HG03045 (cell line): Measurements from ENCODE around the gene MCRIP2.

ENCODE experiments used
- ATAC-seq: cut with Tn5 transposase; IDR thresholded peaks from one replicate; pipeline ENCODE4 v1.9.1; 2021; ENCODE audit warnings: mild to moderate bottlenecking, moderate library complexity; ENCODE audit not compliant: unreplicated experiment

Gene MCRIP2

DNA sequence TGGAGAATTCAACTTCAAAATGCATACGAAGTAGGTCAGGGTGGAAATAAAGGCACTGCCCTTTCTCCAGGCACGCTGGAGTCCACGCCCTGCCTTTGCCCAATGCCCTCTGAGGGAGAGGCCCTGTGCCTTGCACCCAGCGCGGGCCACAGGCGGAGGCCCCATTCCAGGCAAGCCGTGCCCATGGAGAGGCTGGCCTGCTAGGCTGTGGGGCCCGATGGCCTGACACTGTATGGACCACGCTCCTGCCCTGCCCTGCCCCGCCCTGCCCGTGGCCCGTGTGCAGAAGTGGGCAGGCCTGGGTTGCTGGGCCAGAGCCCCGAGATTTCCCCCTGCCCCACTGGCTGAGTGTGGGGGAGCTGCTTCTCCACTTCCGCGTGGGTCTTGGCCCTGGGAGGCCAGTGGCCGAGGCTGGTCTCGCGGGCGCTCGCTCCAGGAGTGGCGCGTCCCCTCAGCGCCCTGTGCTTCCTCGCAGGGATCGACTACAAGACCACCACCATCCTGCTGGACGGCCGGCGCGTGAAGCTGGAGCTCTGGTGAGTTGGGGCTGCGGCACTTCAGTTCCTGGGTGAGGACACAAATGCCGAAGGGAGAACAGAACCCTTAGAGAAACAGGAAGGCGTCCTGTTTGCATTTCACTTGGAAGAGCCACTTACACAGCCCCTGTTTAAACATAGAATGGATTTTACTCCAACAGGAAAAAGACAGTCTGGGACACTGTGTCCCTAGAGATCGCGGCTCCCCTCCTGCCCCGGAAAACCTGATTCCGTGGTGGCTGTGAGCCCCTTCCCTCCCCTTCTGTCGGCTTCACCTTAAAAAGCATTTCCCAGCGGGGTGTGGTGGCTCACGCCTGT, 24.7 kb upstream of the MCRIP2 start:
- ATAC-seq, result no peak

DNA sequence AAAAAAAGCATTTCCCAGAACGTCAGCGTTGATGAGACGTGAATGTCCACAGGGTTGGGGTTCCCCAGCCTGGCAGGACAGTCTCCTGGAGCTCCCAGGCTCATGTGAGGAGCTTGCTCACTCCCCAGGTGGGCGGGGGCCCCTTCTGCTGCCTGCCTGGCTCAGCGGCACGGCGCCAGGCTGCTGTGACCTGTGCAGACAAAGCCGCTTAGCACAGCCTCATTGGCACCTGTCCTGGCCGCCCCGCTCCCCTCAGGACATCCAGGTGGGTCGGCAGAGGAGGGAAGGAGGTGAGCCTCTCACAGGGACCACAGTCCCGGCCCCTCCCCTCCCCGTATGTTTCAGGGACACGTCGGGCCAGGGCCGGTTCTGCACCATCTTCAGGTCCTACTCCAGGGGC, 23.8 kb upstream of the MCRIP2 start:
- ATAC-seq, result no peak

GRCh38 chr16:619476-620100, 22.0 kb upstream of the MCRIP2 start:
- no peak for ATAC-seq

- no peak for ATAC-seq
Measured at GRCh38 chr16:620700-621525, 20.7 kb upstream of the MCRIP2 start.

GRCh38 chr16:621526-622105, 20.0 kb upstream of the MCRIP2 start:
- ATAC-seq, result no peak

GRCh38 chr16:622920-623280, 18.7 kb upstream of the MCRIP2 start:
- no peak for ATAC-seq

DNA sequence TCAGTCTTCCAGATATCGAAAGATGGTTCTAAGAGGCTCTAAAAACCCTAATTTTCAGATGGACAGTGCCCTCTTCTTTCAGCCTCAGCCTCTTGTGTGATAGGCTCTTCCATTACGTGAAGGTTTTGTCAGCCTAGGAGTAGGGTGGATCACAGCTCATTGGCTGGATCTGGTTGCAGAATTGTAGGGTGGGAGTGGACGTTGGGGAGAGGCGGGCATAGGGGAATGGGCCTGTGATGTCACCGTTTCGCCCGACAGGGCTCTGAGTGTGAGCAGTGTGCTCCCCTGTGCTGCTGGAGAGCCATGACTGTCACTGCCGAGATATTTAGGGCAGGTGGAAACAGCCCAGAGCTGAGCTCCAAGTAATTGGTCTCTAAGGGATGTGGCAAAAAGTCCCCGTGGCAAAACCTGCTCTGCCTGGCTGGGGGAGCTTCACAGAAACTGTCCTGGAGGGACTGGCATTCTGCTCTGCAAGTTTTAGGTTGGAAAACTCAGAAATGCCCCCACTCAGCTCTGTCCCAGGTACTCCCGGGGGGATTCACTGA, 17.0 kb upstream of the MCRIP2 start:
- ATAC-seq, result no peak

DNA sequence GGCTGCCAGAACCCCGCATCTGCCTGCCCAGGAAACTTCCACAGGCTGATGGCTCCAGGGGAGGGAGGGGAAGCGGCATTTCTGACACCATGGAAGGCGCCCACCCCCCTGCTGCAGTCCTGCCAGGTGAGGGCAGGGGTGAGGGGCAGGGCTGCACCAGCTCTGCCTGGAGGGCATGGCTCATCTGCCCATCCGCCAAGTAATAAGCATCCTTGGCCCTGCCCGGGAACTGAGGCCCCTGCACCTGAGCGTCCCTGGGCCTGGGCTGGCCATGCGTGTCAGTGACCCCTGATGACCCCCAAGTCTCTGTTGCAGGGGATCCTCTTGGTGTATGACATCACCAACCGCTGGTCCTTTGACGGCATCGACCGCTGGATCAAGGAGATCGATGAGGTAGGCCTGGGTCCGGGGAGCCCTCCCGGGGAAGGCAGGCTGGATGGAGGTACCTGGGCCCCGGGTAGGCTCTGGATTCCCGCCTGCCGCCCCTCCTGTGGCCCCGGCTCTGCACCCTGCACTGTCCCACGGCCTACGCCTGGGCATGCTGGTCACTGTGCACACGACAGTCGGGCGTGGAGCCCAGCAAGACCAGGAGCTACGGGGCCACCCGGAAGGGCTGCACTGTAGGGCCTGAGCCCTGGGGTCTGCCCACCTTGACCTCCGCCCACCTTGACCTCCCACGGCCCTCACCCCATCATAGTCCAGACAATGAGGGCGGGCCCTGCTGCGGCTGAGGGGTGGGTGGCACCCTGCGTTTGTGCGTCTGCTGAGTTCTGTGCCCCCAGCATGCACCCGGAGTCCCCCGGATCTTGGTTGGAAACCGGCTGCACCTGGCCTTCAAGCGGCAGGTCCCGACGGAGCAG, 16.3 kb upstream of the MCRIP2 start:
- ATAC-seq, result no peak

GRCh38 chr16:625977-626765, 15.5 kb upstream of the MCRIP2 start:
- ATAC-seq, result no peak

DNA sequence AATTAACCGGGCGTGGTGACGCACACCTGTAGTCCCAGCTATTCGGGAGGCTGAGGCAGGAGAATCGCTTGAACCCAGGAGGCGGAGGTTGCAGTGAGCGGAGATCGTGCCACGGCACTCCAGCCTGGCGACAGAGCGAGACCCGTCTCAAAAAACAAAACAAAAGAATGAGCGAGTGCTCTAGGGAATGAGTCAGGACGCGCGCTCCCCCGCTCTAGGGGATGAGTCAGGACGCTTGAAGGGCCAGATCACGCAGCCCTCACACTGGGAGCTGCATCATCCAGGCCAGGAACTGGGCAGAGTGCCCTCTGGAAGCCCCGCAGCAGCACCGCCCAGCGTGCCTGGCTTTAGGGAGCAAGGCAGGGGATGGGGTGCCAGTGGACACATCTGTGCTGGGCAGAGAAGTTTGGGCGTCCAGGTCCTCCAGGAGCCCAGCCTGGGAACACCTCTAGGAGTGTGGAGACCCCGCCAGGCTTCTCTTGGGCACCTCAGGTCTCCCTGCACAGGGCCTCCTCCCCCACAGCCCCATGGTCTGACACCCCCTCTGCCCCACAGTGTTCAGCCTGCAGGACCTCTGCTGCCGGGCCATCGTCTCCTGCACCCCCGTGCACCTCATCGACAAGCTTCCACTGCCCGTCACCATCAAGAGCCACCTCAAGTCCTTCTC, 14.7 kb upstream of the MCRIP2 start:
- ATAC-seq, result no peak

DNA sequence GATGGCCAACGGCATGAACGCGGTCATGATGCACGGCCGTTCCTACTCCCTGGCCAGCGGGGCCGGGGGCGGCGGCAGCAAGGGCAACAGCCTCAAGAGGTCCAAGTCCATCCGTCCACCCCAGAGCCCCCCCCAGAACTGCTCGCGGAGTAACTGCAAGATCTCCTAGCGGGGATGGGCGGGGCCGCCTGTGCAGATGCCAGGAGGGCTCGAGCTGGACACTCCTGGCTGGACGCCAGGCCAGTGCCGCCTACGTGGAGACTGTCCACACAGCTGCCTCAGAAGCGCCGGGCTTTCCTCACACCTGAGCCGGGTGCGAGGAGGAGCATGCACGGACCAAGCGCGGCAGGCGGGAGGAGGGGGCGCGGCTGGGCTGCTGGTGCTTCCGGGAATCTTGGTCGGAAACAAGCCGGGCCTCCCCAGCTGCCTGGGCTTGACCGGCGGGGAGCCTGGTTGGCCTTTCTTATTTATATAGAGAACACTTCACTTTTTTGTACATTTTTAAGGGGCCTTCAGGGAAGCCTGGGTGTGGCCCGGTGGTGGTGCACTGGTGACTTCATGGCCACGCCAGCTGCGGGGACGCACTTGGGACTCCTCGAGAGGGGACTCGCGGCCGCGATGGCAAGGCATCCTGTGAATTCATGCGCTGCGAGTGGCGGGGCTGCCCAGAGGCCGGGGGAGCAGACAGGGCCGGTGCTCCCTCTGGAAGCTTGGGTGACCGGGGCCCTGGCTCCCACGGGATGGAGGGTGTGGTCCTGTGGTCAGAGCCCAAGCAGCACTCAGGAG, 14.0 kb upstream of the MCRIP2 start:
- no peak for ATAC-seq

DNA sequence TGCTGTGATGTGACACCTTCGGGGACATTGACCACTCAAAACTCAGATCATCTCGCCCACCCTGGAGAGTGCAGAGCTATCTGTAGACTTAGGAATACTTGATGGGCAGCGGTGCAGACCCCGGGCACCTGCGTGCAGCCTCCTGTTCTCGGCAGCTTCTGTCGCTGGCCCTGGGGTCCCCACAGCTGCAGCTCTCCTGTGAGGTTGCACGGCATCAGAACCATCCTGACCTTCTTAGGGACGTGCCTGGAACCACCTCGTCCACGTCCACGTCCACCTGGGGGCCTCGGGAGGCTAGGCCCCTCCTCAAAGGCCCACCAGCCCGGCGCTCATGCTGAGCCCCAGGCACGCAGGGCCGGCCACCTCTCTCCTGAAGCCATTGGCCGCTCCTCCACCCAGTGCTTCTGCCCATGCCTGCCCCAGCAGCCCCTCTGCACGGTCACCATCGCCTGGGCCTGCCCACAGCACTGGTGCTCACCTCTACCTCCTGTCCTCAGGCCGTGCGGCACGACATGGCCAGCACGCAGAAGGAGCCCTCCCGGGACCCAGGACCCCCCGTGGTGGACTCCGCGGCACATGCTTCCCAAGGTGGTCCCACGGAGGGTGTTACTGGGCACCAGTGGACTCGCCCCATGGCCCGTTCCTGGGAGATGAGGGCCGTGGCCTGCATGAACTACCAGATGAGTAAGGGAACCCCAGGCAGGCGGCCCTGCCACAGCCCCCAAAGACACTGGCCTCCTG, 13.1 kb upstream of the MCRIP2 start:
- no peak for ATAC-seq

DNA sequence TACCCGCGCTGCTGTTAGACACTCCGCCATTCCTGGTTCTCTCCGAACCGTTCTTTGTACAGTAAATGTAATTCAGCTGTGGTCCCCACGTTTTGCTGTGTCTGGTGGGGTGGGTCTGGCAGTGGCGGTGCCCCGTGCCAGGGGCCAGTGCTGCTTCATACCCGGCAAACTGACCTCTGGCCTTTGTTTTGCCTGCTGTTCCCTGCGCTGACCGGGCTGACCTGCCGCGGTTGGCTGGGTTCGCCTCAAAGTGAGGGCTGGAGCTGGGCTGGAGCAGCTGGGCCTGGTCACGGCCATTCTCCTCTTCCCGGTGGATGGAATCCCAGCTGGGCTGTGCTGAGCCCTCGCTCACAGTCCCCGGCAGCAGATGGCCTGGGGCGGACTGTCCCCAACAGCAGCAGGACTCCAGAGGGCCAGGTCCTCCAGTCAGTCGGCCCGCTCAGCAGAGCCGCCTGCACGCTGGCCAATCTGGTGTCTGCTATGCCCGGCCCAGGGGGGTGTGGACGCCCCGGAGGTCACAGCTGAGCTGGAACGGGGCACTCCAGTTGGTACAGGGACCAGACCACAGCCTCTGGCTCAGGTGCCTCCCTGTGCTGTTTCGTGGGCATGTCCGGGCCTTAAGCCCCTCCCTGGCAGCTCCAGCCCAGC, 12.3 kb upstream of the MCRIP2 start:
- no peak for ATAC-seq

GRCh38 chr16:629833-630248, 11.8 kb upstream of the MCRIP2 start:
- ATAC-seq, result no peak

DNA sequence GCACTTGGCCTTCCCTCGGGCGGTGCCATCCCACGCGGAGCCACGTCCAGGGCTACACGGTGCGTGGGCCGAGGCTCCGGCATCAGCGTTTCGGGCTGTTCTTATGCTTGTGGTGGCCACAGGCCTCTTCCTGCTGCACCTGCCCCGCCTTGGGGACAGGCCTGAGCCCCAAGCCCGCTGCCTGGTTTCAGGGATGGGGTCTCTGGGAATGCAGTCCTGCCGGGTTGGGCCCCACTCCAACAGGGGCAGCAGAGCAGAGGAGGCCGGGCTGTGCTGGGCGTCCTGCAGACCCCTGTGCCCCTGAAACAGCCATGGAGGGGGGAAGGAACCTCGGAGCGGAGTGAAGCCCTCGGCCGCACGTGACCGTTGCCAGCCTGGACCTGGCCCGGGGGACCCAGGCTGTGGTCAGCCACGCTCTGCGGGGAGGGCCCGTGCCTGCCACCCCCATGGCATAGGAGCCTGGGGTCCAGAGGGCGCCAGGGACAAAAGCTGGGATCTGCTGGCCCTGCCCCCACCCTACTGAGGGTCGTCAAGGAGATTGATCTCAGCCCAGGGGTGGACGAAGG, 11.3 kb upstream of the MCRIP2 start:
- ATAC-seq, result no peak

DNA sequence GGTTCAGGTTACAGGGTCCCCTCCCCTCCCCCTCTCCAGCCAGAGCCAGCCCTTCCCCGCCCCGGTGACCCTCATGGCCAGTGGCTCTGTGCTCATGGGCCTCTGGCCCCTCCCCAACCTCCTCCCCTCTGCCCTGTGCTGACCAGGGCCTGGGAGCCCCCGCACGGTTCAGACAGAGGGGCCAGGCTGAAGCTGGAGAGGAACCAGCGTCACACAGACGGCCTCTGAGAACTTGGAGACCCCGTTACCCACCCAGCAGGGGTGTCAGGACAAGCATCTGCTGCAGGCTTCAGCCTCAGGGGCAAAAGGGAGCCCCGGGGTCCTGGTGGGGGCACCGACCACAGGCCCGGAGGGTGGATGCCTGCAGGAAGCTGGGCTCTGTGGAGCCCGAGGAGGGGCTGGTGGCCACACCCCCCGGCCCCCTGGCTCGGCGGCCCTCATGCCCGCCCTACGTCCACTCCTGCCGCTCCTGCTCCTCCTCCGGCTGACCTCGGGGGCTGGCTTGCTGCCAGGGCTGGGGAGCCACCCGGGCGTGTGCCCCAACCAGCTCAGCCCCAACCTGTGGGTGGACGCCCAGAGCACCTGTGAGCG, 10.7 kb upstream of the MCRIP2 start, which contains the start of gene WFIKKN1:
WFIKKN1 (plus strand) TSS at position 171 of the 591 bp plus-strand sequence; CDS start at position 440, 269 bp downstream.
- ATAC-seq, result no peak
